H9 (cell line): Measurements from ENCODE around the gene LRPAP1. TPM values are rescaled to one million over a fixed set of nuclear protein-coding genes. Genes with fewer than 3 reads are reported as not detected.

Experiments used
- DNase-seq: peaks from one replicate; pipeline ENCODE4 v3.0.0-alpha.2; 2017
- H2AFZ ChIP-seq: one replicate; pipeline ENCODE4 v1.6.1; 2013; ENCODE audit warnings: mild to moderate bottlenecking, low read length, control low read depth, moderate library complexity
- H2AK5ac ChIP-seq: 2 replicates; pipeline ENCODE4 v1.6.1; 2013; ENCODE audit warnings: low read length, control low read depth, mixed read lengths; ENCODE audit not compliant: insufficient read length
- H2BK120ac ChIP-seq: one replicate; pipeline ENCODE4 v1.6.1; 2013; ENCODE audit warnings: low read depth, mild to moderate bottlenecking, low read length, control low read depth, inconsistent platforms; ENCODE audit not compliant: poor library complexity, severe bottlenecking
- H2BK12ac ChIP-seq: 2 replicates; pipeline ENCODE4 v1.6.1; 2013; ENCODE audit warnings: low read length, control low read depth, mixed read lengths, low read depth; ENCODE audit not compliant: insufficient read length
- H2BK15ac ChIP-seq: 2 replicates; pipeline ENCODE4 v1.6.1; 2013; ENCODE audit warnings: low read depth, low read length, control low read depth
- H2BK20ac ChIP-seq: one replicate; pipeline ENCODE4 v1.6.1; 2013; ENCODE audit warnings: low read depth, mild to moderate bottlenecking, low read length, control low read depth, inconsistent platforms; ENCODE audit not compliant: poor library complexity, severe bottlenecking
- H2BK5ac ChIP-seq: 2 replicates; pipeline ENCODE4 v1.6.1; 2013; ENCODE audit warnings: low read length, control low read depth, mixed read lengths; ENCODE audit not compliant: insufficient read length
- H3K14ac ChIP-seq: 2 replicates; pipeline ENCODE4 v1.6.1; 2013; ENCODE audit warnings: low read length, control low read depth; ENCODE audit not compliant: insufficient read depth
- H3K18ac ChIP-seq: 2 replicates; pipeline ENCODE4 v1.6.1; 2013; ENCODE audit warnings: low read depth, mild to moderate bottlenecking, mixed read lengths, low read length, control low read depth; ENCODE audit not compliant: insufficient read length
- H3K23ac ChIP-seq: 2 replicates; pipeline ENCODE4 v1.6.1; 2013; ENCODE audit warnings: low read length, control low read depth, mixed read lengths, low read depth; ENCODE audit not compliant: insufficient read length
- H3K23me2 ChIP-seq: 2 replicates; pipeline ENCODE4 v1.6.1; 2013; ENCODE audit warnings: low read depth, mild to moderate bottlenecking, mixed read lengths, low read length, control low read depth; ENCODE audit not compliant: insufficient read length, poor library complexity, severe bottlenecking
- H3K27ac ChIP-seq: 2 replicates; pipeline ENCODE4 v1.5.1; 2013; ENCODE audit warnings: low read length, control low read depth, mixed read lengths, low read depth; ENCODE audit not compliant: insufficient read length
- H3K27me3 ChIP-seq: 2 replicates; pipeline ENCODE4 v1.6.1; 2013; ENCODE audit warnings: low read length, control low read depth, inconsistent platforms; ENCODE audit not compliant: insufficient read depth
- H3K4ac ChIP-seq: 2 replicates; pipeline ENCODE4 v1.6.1; 2013; ENCODE audit warnings: low read depth, mild to moderate bottlenecking, control low read depth, inconsistent platforms, low read length, moderate library complexity
- H3K4me1 ChIP-seq: 2 replicates; pipeline ENCODE4 v1.6.1; 2013; ENCODE audit warnings: low read length, control low read depth, inconsistent platforms; ENCODE audit not compliant: insufficient read depth
- H3K4me2 ChIP-seq: 2 replicates; pipeline ENCODE4 v1.6.1; 2013; ENCODE audit warnings: low read length, control low read depth, mixed read lengths; ENCODE audit not compliant: insufficient read length, insufficient read depth
- H3K56ac ChIP-seq: 2 replicates; pipeline ENCODE4 v1.6.1; 2013; ENCODE audit warnings: low read depth, mild to moderate bottlenecking, mixed read lengths, low read length, control low read depth; ENCODE audit not compliant: insufficient read length
- H3K79me1 ChIP-seq: 2 replicates; pipeline ENCODE4 v1.6.1; 2013; ENCODE audit warnings: low read depth, mild to moderate bottlenecking, moderate library complexity, low read length, control low read depth, inconsistent platforms; ENCODE audit not compliant: insufficient read depth, poor library complexity, severe bottlenecking
- H3K79me2 ChIP-seq: 2 replicates; pipeline ENCODE4 v1.6.1; 2013; ENCODE audit warnings: low read length, control low read depth, inconsistent platforms; ENCODE audit not compliant: insufficient read depth
- H3K9ac ChIP-seq: 2 replicates; pipeline ENCODE4 v1.6.1; 2013; ENCODE audit warnings: low read length, control low read depth, mixed read lengths; ENCODE audit not compliant: insufficient read length; ENCODE audit errors: extremely low read depth
- H3K9me3 ChIP-seq: one replicate; pipeline ENCODE4 v1.6.1; 2013; ENCODE audit warnings: low read depth, low read length, inconsistent platforms; ENCODE audit not compliant: control insufficient read depth
- H3T11ph ChIP-seq: one replicate; pipeline ENCODE4 v1.6.1; 2013; ENCODE audit warnings: mild to moderate bottlenecking, low read length, control low read depth, inconsistent platforms
- H4K20me1 ChIP-seq: one replicate; pipeline ENCODE4 v1.6.1; 2013; ENCODE audit not compliant: control insufficient read depth, insufficient read length, insufficient read depth
- H4K5ac ChIP-seq: 2 replicates; pipeline ENCODE4 v1.6.1; 2013; ENCODE audit warnings: low read depth, mild to moderate bottlenecking, mixed read lengths, low read length, control low read depth; ENCODE audit not compliant: insufficient read length
- H4K8ac ChIP-seq: replicated peaks from 2 replicates; pipeline ENCODE4 v1.6.1; 2013; ENCODE audit warnings: low read length, control low read depth, mixed read lengths, low read depth; ENCODE audit not compliant: insufficient read length
- H4K91ac ChIP-seq: 2 replicates; pipeline ENCODE4 v1.6.1; 2013; ENCODE audit warnings: low read depth, mild to moderate bottlenecking, moderate library complexity, mixed read lengths, low read length, control low read depth; ENCODE audit not compliant: insufficient read length
- H3K27ac Mint-ChIP-seq, 3 experiments: 2 replicates in 2 of 3; 3 replicates in 1 of 3; pipeline ENCODE4 v1.8.0; 2020 to 2021; ENCODE audit warnings: mixed read lengths in 3 of 3, mild to moderate bottlenecking in 1 of 3, moderate library complexity in 1 of 3
- H3K27me3 Mint-ChIP-seq: 2 replicates; pipeline ENCODE4 v1.8.0; 2021; ENCODE audit warnings: low read depth, mild to moderate bottlenecking, moderate library complexity, mixed read lengths
- H3K36me3 Mint-ChIP-seq, 3 experiments: 2 replicates in 2 of 3; 3 replicates in 1 of 3; pipeline ENCODE4 v1.8.0; 2020 to 2021; ENCODE audit warnings: low read depth in 3 of 3, mixed read lengths in 3 of 3; ENCODE audit not compliant: insufficient read depth in 1 of 3
- H3K4me1 Mint-ChIP-seq, 2 experiments: 2 replicates each; pipeline ENCODE4 v1.8.0; 2020; ENCODE audit warnings: mixed read lengths in 2 of 2
- H3K4me3 Mint-ChIP-seq, 2 experiments: 2 replicates in 1 of 2; 3 replicates in 1 of 2; pipeline ENCODE4 v1.8.0; 2020 to 2021; ENCODE audit warnings: mild to moderate bottlenecking in 2 of 2, mixed read lengths in 2 of 2, moderate library complexity in 1 of 2
- H3K9me3 Mint-ChIP-seq, 2 experiments: 2 replicates in 1 of 2; 3 replicates in 1 of 2; pipeline ENCODE4 v1.8.0; 2020; ENCODE audit warnings: mild to moderate bottlenecking in 2 of 2, mixed read lengths in 2 of 2, moderate library complexity in 1 of 2
- WGBS: extraction: QIAGEN DNeasy Blood & Tissue Kit; methylation state at CpG from one replicate; pipeline ENCODE4 v1.1.7; 2013; ENCODE audit warnings: missing lambda C conversion rate, low lambda C conversion rate, mixed read lengths; ENCODE audit not compliant: insufficient read length; ENCODE audit errors: extremely low coverage; 5-methylcytosine and 5-hydroxymethylcytosine counted together
- total RNA-seq: library from RNA; stranded (reverse); gene quantifications from 2 replicates; pipeline ENCODE4 v1.2.1, GENCODE V29; 2021
- TF ChIP-seq, protein P1 (sequence below): fragments of 200-600 bp; sonication (generic); conservative IDR thresholded peaks from 3 replicates; pipeline ENCODE4 v1.8.0; 2021; ENCODE audit warnings: antibody characterized with exemption, mild to moderate bottlenecking

The LRPAP1 gene
- total RNA-seq, 1 experiment from 2014 or later, result 85.9 TPM

DNA sequence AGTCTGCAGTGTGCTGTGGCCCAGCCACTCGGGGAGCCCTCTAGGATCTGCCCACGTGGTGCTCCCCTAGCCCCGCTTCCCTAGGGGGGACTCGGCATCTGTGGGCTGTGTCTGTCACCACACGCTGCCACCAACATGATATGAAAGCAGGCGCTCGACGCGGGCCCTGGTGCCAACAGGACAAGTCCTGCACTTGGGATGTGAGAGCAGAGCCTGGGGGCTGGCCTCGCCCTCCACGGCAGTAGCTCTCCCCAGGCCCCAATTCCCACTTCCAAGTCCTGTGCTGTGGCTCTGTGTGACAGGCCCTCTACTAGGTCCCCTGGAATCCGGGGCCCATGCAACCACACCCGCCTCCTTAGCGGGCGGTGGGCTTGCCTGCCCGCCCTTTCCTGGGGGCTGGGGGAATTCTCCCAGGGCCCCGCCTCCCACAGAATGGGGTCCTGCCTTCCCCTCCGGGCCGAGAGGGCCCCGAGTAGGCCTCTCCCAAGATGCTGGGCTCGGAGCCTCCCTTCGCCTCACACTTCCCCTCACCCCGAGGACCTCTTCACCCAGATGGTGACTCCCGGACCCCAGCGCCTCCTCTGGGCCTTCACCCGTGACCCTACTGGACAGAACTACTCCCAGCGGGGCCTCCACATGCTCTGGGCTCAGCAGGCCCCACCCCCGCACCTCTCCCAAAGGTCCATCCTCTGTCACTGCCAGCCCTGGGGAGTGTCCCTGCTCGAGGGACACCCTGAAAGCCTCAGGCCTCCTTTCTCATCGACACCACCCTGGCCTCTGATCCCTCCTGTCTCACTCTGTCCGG is 11.2 kb downstream of the LRPAP1 start:
- peak overlapping the region in 2 of 3 experiments; percentile 50 to 65; a peak in 2 of 7 replicates for H3K27ac Mint-ChIP-seq
- Histone ChIP-seq H2BK120ac (no peak overlapping the region), H3K4me2 (no peak overlapping the region), H4K8ac (no peak overlapping the region), H2BK12ac (no peak overlapping the region), H3K27me3 (no peaks in the 10 kb centered on the region), H3K23ac (no peak overlapping the region), H2AFZ (no peak overlapping the region), H3K23me2 (no peaks in the 10 kb centered on the region), H3K9ac (no peak overlapping the region), H2AK5ac (no peak overlapping the region), H4K20me1 (no peaks in the 10 kb centered on the region), H2BK5ac (no peak overlapping the region), H4K91ac (no peak overlapping the region), H3K4ac (no peak overlapping the region), H2BK20ac (no peak overlapping the region), H4K5ac (no peak overlapping the region), H3K9me3 (no peaks in the 10 kb centered on the region), H3K79me1 (no peaks in the 10 kb centered on the region), H3K4me1 (no peaks in the 10 kb centered on the region; the same call in 1 of the 2 replicates), H3K79me2 (no peaks in the 10 kb centered on the region), H3K14ac (no peak overlapping the region), H3K56ac (no peak overlapping the region), H2BK15ac (no peak overlapping the region), H3K18ac (no peak overlapping the region), H3T11ph (no peak overlapping the region), H3K27ac (no peak overlapping the region)
- no peak overlapping the region for H3K4me3 Mint-ChIP-seq
- H3K4me1 Mint-ChIP-seq, result peaks cover 0 to 1% of the 10 kb centered on the region in 2 experiments; a peak in 1 of 4 replicates
- no peaks in the 10 kb centered on the region for H3K9me3 Mint-ChIP-seq
- TF ChIP-seq, protein P1, sequence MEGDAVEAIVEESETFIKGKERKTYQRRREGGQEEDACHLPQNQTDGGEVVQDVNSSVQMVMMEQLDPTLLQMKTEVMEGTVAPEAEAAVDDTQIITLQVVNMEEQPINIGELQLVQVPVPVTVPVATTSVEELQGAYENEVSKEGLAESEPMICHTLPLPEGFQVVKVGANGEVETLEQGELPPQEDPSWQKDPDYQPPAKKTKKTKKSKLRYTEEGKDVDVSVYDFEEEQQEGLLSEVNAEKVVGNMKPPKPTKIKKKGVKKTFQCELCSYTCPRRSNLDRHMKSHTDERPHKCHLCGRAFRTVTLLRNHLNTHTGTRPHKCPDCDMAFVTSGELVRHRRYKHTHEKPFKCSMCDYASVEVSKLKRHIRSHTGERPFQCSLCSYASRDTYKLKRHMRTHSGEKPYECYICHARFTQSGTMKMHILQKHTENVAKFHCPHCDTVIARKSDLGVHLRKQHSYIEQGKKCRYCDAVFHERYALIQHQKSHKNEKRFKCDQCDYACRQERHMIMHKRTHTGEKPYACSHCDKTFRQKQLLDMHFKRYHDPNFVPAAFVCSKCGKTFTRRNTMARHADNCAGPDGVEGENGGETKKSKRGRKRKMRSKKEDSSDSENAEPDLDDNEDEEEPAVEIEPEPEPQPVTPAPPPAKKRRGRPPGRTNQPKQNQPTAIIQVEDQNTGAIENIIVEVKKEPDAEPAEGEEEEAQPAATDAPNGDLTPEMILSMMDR, result no peak
- DNase-seq, result no peak
- WGBS, result no CpG with 5 or more reads among the region's 31 CpGs
- H3K27me3 Mint-ChIP-seq, result no peaks in the 10 kb centered on the region; the same call in 1 of the 2 replicates
- H3K36me3 Mint-ChIP-seq, result peaks cover 25 to 68% (median 66%) of the 10 kb centered on the region in 3 experiments
